Measurements from ENCODE around the gene TET2.

DNA sequence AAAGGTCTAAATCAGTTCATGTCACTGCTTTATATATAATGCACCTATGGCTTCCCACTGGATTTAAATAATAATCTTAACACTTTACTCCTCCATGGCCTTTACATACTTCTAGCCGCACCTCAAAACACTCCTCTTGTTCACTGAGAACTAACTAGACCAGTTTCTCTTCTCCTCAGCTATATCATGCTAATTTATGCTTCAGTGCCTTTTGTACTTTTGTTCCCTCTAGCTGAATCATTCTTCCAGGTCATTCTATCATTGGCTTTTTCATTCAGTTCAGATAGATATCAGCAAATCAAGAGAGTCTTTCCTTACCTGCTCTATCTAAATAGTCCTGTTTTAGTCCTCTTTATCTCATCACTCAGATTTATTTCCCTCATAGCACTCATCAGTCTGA, 64.2 kb downstream of the TET2 start:
- TF ChIP-seq, protein P1, sequence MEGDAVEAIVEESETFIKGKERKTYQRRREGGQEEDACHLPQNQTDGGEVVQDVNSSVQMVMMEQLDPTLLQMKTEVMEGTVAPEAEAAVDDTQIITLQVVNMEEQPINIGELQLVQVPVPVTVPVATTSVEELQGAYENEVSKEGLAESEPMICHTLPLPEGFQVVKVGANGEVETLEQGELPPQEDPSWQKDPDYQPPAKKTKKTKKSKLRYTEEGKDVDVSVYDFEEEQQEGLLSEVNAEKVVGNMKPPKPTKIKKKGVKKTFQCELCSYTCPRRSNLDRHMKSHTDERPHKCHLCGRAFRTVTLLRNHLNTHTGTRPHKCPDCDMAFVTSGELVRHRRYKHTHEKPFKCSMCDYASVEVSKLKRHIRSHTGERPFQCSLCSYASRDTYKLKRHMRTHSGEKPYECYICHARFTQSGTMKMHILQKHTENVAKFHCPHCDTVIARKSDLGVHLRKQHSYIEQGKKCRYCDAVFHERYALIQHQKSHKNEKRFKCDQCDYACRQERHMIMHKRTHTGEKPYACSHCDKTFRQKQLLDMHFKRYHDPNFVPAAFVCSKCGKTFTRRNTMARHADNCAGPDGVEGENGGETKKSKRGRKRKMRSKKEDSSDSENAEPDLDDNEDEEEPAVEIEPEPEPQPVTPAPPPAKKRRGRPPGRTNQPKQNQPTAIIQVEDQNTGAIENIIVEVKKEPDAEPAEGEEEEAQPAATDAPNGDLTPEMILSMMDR (IDR thresholded peaks at IDR 0.05), result no peak
- no peak for TF ChIP-seq POLR2AphosphoS5 (IDR thresholded peaks at IDR 0.05; ENCODE audit: low read depth, low read length)
- TF ChIP-seq TCF7L2 (IDR thresholded peaks at IDR 0.05; ENCODE audit: low read depth, low read length), result no peak

Measured in Panc1 (cell line).